Fibroblast of peridontal ligament (primary cell): Measurements from ENCODE around the gene COL5A1.

Source experiments
- DNase-seq: peaks from one replicate; pipeline ENCODE4 v3.0.0-alpha.2; 2010; ENCODE audit errors: extremely low read depth

Gene COL5A1

DNA sequence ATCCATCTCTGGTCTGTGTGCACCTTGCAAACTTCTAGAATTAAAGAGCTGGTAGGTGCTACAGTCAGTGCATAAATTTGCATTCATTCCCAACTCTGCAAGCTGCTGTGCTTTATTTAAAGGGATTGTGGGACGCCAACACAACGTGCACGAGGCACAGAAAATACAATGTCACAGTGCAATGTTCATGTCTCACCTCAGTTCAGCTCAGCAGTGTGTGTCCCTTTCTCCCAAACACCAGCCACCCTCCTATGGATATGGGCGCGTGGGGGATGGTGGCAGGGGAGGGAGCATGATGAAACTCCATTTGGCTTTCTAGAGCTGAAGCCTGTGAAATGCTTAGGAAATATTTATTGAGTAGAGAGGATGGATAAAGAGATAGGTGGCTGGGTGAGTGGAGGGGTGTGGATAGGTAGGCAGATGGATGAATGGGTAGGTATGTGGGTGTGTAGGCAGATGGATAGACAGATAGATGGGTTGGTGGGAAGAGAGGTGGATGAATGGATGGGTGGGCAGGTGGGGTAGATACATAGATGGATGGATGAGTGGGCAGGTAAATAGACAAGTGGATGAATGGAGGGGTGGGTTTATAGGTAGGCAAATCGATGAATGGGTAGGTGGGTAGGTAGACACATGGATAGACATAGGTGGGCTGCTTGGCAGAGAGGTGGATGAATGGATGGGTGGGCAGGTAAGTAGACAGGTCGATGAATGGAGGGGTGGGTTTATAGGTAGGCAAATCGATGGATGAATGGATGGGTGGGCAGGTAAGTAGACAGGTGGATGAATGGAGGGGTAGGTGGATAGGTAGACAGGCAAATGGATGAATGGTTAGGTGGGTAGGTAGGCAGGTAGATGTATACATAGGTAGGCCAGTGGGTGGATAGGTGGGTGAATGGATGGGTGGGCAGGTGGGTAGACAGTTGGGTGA, 146.3 kb downstream of the COL5A1 start:
- no peak for DNase-seq

DNA sequence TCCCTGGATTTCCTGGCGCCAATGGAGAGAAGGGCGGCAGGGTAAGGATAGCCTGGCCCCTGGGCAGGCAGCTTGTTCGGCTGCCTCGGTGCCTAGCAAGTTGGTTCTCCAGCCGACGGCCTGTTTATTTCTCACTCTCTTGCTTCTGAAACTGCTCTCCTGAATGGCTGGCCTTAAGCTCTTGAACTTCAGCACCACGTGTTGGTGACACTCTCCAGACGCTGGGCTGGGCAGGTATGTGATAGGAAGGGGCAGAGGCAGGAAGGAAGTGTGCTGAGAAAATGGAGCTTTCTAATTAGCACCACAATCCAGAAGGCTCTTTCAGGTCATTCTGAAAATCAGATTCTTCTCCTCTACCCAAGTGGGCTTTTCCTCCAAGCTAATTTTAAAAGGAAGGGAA, 147.6 kb downstream of the COL5A1 start:
- no peak for DNase-seq

DNA sequence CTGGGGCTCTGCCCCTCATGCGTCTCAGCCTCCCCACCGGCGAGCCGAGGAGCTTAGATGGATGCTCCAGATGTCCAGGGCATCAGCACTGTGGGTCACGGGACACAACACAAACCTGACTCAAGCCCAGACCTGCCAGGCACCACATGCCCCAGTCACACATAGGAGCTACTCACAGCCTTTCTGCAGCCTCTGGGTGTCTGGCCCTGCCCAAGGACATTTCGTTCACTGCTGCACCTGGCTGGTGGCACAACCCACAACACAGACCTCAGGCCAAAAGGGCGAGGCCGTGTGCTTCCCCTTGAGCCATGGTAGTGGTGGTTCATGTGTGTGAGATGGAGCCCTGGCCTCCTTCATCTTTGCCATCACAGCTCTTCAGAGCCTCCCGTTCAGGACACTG, 149.4 kb downstream of the COL5A1 start:
- DNase-seq, result no peak

DNA sequence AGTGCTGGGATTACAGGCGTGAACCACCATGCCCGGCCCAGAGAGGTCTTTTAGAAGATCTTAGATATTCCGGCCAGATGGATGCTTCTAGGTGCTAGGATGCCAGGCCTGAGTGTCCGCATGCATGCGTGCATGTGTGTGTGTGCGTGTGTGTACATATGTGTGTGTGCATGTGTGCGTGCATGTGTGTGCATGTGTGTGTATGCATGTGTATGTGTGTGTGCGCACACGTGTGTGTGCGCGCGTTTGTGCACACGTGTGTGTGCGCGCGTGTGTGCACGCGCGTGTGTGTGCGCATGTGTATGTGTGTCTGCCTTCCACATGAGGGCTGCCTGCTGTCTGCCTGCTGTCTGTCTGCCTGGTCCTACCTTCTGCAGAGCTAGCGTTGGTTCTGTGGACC, 151.0 kb downstream of the COL5A1 start:
- DNase-seq, result no peak

DNA sequence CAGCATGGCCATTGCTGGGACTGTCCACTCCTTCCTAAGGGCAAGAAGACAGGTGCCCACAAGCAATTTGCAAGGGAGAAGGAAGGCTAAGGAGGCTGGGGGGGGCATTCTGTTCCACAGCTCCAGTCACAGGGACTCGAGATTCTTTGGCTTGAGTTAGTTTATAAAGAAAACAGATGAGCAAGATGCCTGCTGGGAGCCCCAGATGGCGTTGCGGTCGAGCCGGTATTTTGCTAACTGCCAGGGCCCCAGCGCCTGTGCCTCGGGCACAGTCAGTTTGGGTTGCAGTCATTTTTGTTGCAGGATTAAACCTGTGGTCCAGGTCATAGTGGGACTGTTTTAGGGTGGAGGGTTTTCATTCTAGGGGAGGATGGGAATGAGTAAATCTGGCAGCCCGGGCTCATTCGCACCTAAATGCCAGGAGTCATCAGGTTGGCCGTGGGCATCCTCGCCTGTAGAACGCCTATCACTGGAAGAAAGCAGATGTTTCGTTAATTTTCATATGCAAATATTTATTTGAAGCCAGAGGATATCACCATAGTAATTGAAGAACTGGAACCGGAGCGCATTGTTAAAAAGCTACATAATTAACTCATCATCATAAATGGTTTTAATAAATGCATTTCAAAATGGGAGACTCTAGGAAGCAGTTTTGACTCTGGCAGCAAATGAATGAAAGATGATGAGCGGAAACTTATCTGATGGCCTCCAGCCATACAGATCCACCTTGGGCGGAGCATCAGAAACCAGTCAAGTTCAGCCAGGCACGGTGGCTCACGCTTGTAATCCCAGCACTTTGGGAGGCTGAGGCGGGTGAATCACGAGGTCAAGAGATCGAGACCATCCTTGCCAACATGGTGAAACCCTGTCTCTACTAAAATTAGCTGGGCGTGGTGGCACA, 151.9 kb downstream of the COL5A1 start:
- DNase-seq, result no peak

DNA sequence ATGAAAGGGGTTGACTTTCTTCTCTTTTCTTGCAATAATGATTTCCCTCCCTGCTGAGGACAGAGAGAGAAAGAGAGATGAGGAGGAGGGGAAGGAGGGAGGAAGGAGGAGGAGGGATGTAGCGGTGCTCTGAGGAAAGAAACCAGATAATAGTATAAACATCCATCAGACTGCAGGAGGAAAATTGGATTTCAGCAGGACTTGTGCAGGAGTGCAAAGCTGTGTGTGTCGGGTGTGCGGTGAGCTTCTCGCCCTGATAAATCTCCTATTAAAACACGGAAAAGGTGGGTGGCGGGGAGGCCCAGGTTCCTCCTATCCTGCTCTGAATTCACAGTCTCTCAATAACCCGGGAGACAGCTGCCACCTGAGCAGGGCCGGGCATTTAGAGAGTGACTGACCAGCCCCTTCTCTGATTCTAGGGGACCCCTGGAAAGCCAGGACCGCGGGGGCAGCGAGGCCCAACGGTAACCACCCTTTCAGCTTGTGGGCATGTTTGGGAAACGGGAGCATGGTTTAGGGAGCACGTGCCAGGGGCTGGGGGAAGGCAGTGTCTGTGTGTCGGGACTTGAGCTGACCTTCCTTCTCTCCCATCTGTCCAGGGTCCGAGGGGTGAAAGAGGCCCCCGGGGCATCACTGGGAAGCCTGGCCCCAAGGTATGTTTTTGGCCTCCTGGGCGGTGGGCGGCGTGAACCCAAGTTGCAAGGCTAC, 153.2 kb downstream of the COL5A1 start:
- DNase-seq, result no peak

DNA sequence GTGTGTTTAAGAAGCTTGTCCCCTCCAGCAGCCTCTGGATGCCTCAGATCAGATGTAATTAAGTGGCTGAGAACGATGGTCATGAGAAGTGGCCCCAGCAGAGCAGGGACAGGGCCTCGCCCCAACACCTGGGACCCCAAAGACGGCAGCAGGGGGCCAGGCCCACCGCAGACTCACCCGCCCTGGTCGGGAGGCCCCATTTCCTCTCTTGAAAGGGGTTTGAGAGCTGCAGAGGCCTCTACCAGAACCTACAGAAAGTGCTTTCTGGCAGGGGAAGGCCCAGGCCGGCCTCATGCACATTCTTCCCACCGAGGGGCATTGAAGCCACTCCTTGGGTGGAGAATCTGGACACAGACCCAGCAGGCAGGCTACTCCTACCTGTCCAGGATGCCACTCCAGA, 153.8 kb downstream of the COL5A1 start:
- no peak for DNase-seq

DNA sequence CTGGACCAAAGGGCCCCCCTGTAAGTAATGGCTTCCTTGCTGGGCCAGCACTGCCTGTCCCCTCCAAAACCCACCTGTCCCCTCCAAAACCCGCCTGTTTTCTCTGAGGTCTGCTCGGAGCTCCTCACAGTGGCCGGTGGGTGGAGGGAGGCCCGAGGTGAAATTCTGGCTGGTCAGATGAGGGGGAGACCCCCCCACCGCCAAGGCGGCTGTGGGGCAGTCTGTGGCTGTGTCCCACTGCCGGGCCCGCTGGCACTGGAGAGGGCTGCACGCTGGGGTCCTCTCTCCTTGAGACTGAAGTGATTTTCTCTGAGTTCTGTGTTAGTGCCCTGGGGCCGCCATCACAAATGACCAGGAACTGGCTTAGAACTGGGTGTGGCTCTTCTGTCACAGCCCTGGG, 155.3 kb downstream of the COL5A1 start:
- DNase-seq, result no peak

DNA sequence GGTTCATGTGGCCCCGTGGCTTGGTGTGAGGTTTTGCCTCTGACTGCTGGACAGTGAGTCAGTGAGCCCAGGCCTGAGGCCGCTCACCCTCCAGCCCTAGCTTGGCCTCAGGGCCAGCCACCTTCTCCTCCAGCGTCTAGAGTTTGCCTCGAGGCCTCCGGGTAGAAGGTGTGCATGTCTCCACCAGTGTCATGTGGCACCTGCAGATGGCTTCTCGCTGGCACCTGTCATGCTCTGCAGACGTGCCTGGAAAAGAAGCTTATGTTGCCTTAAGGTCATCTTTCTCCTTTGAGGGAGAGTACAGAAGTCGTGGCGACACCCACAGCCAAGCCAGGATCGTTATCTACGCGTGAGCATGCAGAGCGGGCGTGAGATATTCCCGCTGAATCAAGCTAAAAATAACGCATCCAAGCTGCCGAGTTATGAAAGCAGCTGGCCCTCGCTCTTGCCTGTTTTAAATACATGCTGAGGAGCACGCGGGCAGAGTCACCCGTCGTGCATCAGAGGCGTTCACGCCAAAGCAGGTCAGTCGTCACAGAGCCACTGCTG, 159.3 kb downstream of the COL5A1 start:
- DNase-seq, result no peak

DNA sequence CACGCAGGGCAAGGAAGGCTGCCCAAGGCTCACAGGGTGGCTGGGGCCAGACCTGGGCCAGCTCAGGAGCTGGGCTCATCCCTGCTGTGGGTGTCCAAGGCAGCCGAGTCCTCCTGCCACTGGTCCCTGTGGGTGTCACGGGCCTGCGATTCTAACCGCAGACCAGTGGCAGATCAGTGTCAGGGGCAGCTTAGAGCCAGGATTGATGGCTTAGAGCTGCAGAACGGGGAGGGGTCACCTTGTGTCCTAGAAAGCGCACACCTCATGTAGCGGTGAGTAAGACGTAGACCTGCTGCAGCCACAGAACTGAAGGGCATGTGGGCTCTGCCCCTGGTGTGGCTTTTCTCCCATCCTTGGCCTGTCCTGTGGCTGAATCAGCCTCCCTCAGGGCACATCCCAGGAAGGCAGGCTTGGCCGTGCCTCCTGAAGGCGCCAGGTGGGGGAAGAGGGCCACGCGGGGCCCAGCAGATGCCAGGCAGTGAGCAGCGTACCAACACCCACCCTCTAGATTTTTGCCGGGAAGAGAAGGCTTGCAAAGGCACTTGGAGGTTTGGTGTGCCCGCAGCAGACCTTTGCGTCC, 160.7 kb downstream of the COL5A1 start:
- no peak for DNase-seq

DNA sequence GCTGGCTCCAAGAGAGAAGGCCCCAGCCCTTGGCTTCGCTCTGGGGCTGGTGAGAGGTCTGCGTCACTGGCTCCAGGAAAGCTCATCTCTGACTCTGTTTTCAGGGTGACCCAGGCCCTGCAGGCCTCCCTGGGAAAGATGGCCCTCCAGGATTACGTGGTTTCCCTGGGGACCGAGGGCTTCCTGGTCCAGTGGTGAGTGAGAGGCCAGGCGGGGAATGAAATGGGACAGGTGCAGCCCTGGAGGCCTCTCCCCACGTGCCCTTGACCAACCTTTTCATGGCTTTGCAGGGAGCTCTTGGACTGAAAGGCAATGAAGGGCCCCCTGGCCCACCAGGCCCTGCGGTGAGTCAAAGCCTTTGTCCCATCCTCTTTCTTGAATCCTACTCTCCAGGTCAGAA, 163.3 kb downstream of the COL5A1 start:
- no peak for DNase-seq

DNA sequence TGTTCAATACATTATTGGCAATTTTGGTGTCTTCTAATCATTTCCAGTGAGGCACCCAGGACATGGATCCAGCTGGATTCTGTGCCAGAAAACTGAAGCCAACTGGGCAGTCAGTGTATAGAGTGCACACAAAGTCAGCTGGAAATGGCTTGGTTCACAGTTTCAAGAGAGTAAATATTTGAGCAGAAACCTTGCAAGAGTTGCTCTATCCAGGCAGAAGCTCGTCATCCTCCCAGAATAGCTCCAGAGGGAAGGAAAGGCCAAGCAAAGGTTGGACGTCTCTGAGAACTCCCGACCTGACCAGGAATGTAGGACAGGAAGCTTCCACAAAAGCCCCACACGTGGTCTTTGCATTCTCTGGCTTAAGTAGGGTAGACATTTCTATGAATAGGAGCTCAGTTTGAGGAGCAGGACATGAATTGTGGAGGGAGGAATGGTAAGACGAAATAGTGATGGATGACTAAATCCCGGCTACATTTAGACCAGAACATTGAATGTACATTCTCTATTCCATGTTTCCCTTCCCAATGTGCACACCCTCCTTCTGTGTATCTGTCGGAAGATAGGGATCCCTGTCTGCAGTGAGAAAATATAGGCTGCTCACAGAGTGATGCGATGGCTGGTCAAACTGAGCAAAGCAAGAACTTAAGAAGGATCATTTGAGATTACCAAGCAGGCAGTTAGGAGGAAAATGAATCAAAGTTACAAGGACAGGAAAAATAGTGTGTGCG, 166.3 kb downstream of the COL5A1 start:
- DNase-seq, result peak; percentile 89

DNA sequence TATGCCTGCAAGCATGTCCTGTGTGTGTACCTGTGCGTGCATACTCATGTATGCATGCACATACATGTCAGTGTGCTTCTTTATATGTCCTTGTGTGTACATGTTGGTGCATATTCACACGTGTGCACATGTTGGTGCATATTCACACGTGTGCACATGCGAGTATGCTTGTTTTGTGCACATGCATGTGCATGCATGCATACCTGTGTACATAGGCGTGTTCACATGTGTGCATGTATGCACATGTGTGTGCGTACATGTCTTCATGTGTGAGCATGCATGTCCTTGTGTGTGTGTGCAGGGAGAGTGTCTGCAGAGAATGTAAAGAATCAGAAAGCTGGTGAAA, 166.8 kb downstream of the COL5A1 start:
- DNase-seq, result no peak

DNA sequence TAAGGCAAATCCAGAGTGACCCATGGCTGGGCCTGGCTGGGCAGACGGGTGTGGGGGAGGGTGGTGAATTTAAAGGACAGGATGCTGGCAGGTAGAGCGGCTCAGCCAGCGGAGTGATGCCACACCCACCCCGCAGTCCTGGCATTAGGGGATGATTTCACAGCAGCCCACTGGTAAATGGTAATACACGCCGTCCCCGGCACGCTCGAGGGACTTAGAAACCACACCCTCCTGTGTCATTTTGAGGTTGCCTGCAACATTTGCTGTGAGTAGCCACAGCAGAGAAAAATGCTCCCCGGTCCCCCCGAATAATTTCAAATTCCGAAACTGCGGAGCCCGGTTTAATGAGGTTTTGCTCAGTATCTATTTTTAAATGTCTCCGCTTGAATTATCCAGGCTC, 167.7 kb downstream of the COL5A1 start:
- no peak for DNase-seq

DNA sequence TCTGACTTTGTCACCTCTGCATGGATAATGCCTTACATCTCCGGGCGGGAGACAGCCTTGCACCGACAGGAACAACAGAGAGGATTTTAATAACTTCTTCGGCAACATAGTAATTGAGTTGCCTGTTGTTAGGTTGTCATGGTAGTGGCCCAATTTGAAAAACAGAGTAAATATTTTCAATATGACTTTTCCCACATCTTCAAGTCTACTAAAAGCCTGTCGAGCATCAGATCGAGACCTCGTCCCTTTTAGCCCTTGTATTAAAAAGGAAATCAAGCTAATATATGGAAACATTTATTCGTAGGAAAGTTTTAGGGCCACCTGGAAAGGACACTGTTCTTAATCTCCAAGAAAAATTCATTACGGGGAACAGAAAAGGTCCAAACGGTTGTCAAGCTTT, 168.2 kb downstream of the COL5A1 start:
- DNase-seq, result peak; percentile 41

DNA sequence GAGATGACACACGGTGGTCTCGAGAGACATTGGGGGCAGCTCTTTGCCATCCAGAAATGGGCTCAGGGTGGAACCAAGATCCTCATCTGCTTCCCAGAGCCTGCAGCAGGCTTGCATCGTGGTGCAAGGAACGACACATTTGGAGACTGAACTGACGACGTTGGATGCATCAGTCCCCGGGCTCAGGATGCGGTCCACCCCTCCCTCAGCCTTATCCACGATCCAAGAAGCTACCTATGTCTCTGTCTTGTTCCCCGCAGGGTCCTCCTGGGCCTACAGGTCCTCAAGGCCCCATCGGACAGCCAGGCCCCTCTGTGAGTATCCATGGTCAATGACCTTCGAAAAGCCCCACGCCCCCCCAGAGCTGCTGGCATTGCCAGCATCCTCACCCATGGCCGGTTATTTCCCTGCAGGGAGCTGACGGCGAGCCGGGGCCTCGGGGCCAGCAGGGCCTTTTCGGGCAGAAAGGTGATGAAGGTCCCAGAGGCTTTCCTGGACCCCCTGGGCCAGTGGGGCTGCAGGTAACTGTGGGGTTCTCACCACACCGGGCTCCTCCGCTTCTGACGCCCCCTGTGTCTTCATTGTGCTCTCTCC, 169.6 kb downstream of the COL5A1 start:
- no peak for DNase-seq

DNA sequence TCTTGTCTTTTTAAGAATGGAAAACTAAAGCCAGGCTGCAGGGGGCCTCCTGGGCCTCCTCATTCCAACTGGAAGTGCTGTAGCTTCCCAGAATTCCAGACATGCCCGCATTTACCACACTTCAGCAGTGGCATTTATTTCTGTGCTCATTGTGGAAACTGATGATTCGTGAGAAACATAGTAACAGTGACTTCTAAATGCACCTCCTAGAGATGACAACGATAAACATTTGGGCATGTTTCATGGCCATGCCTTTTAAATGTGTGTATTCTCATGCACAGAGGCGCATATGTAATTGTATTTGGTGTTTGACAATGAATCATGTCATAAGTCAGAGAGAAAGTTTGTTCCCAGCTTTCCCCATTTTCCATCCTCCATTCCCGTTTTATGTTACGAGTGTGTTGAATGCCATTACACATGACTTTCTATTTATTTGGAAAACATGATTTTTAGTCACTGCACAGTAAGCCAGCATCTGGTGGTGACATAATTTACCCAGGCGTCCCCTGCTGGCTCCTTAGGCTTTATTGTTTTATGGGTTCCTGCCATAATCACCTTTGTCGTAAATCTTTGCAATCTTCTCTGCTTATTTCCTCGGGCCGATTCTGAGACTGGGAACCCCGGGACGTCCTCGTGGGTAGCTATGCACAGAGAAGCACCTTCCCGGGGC, 170.2 kb downstream of the COL5A1 start:
- DNase-seq, result peak; percentile 97

DNA sequence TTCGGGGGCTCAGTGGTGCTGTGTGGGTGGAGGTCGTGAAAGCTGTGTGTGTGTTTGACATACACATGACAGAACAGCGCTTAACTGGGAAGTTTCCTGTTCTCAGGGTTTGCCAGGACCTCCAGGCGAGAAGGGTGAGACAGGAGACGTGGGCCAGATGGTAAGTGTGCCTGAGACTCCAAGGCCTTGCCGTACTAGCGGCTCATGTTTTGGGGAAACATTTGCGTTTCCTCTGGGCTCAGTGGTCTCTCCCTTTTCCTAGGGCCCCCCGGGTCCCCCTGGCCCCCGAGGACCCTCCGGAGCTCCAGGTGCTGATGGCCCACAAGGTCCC, 170.7 kb downstream of the COL5A1 start:
- no peak for DNase-seq

DNA sequence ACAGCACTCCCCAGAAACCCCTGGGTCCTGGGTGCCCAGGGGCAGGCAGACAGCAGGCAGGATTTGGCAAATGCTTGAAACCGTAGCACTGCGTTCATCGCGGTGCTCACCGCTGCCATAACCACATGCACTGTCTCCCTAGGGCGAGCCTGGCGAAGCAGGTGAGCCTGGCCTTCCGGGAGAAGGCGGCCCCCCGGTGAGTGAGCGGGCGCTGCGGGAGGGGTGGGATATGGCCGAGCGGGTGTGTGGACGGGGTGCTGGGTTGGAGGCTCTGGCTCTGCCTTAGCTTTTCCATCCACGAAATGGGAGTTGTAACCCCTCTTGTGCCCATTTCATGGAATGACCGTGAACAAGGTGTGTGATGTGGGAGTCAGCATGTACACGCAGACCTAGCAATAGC, 172.2 kb downstream of the COL5A1 start:
- DNase-seq, result no peak

DNA sequence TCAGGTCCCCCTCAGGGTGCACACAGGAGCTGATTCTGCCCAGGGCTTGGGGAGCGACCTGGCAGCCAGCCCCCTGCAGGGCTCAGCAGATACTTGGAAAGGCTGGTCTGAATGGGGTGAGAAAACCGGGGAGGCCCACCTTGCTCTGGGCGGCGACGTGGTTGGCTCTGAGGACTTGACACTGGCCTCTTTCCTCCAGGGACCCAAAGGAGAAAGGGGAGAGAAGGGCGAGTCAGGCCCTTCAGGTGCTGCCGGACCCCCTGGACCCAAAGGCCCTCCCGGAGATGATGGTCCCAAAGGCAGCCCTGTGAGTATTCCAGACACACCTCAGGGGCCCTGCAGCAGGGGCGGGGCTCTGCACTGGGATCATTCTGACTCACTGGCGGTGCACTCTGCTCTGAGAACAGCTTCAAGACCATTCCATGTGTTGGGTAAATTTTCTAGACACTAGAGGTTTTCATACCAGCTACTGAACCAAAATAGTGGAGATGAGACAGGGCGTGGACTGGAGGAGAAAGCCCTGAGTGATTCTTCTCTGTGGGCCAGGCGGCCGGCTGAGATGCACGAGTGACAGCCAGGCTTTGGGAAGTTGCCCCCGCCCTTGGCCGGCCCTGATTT, 173.1 kb downstream of the COL5A1 start:
- DNase-seq, result peak; percentile 18
